Left lung (tissue), 14 donors: Measurements from ENCODE around the gene PGAM1. TPM values are rescaled to one million over a fixed set of nuclear protein-coding genes. Genes with fewer than 3 reads are reported as not detected.

Experiments
- ATAC-seq: fragments of 200-7000 bp; cut with Tn5 transposase; one replicate; pipeline ENCODE4 v1.9.1; 2020; ENCODE audit warnings: moderate library complexity
- DNase-seq, 4 donors: peaks; one replicate each; pipeline ENCODE4 v3.0.0-alpha.2; 2013 to 2020
- H3K27ac ChIP-seq, 2 donors: fragments of 200-600 bp; sonication (generic) in 1 of 2; one replicate each; pipeline versions ENCODE4 v1.5.0 to v1.8.0; 2020 to 2021
- H3K27me3 ChIP-seq, 2 donors: fragments of 200-600 bp; sonication (generic) in 1 of 2; one replicate each; pipeline versions ENCODE4 v1.5.0 to v1.8.0; 2020 to 2021
- H3K36me3 ChIP-seq, 2 donors: fragments of 200-600 bp; sonication (generic) in 1 of 2; one replicate each; pipeline versions ENCODE4 v1.5.0 to v1.8.0; 2020 to 2021
- H3K4me1 ChIP-seq, 2 donors: fragments of 200-600 bp; one replicate each; pipeline ENCODE4 v1.8.0; 2021
- H3K4me3 ChIP-seq, 2 donors: fragments of 200-600 bp; sonication (generic) in 1 of 2; one replicate each; pipeline versions ENCODE4 v1.5.0 to v1.8.0; 2020 to 2021; ENCODE audit warnings: mild to moderate bottlenecking in 1 of 2
- H3K9me3 ChIP-seq, 2 donors: fragments of 200-600 bp; sonication (generic) in 1 of 2; one replicate each; pipeline versions ENCODE4 v1.5.0 to v1.8.0; 2020 to 2021
- intact Hi-C, 2 donors: fragments of 100-400 bp; cut with DNase I; formaldehyde crosslinking; loops; one replicate each; pipeline versions ENCODE4 v1.11.2 to v1.14.2; 2022
- long read RNA-seq, 12 donors: library from polyadenylated mRNA in 2 of 12; unstranded in 2 of 12; transcript quantifications; one replicate each; pipeline ENCODE4 v2.0.0 and lab custom pipeline, GENCODE V29; 2019 to 2026
- polyA plus RNA-seq, 6 donors: library from polyadenylated mRNA; unstranded; fragments of 120-200 nt; gene quantifications; one replicate each; pipeline ENCODE4 v1.2.1, GENCODE V29; 2013; ENCODE audit not compliant: insufficient read length in 6 of 6
- total RNA-seq, 2 donors: library from RNA; stranded (reverse); fragmentation: NEBNext Ultra II Directional; extraction: Animal tissue kit (Norgen Biotek cat#: 25700); gene quantifications; one replicate each; pipeline ENCODE4 v1.2.1, GENCODE V29; 2021
- TF ChIP-seq, protein P1 (sequence below), 2 donors: fragments of 200-600 bp; sonication (generic) in 1 of 2; IDR thresholded peaks; one replicate each; pipeline versions ENCODE4 v1.5.0 to v1.8.0; 2021; ENCODE audit warnings: antibody characterized with exemption in 2 of 2
- donor health status: DM: no; HTN: yes; CAD: no.
- donor health status: DM: no; HTN: no; CAD: no.

The PGAM1 gene
- total RNA-seq: 100 to 1,000 TPM; 209 to 236 TPM
- 100 to 1,000 TPM; 155 to 173 (median 163) TPM for polyA plus RNA-seq
- long read RNA-seq, donor 1, transcript PGAM1-201 (4 exons, 1,830 nt): major isoform, 112 of 130 reads
- long read RNA-seq, donor 1, partial matches to known transcripts: 18 of 130 reads
- long read RNA-seq, donor 1, other reads (novel, unspliced or antisense): 0 of 130 reads
- long read RNA-seq, donor 2, transcript PGAM1-201 (4 exons, 1,830 nt): major isoform, 103 of 128 reads
- long read RNA-seq, donor 2, partial matches to known transcripts: 25 of 128 reads
- long read RNA-seq, donor 2, other reads (novel, unspliced or antisense): 0 of 128 reads
- long read RNA-seq, donor 3, transcript PGAM1-201 (4 exons, 1,830 nt): major isoform, 79 of 79 reads
- long read RNA-seq, donor 3, partial matches to known transcripts: 0 of 79 reads
- long read RNA-seq, donor 3, other reads (novel, unspliced or antisense): 0 of 79 reads
- long read RNA-seq, donor 4, transcript PGAM1-201 (4 exons, 1,830 nt): major isoform, 210 of 220 reads
- long read RNA-seq, donor 4, partial matches to known transcripts: 7 of 220 reads
- long read RNA-seq, donor 4, other reads (novel, unspliced or antisense): 3 of 220 reads
- long read RNA-seq, donor 5, transcript PGAM1-201 (4 exons, 1,830 nt): major isoform, 100 of 158 reads
- long read RNA-seq, donor 5, partial matches to known transcripts: 33 of 158 reads
- long read RNA-seq, donor 5, other reads (novel, unspliced or antisense): 25 of 158 reads
- long read RNA-seq, donor 6, transcript PGAM1-201 (4 exons, 1,830 nt): major isoform, 97 of 135 reads
- long read RNA-seq, donor 6, partial matches to known transcripts: 13 of 135 reads
- long read RNA-seq, donor 6, other reads (novel, unspliced or antisense): 25 of 135 reads
- long read RNA-seq, donor 7, transcript PGAM1-201 (4 exons, 1,830 nt): major isoform, 43 of 48 reads
- long read RNA-seq, donor 7, partial matches to known transcripts: 5 of 48 reads
- long read RNA-seq, donor 7, other reads (novel, unspliced or antisense): 0 of 48 reads
- long read RNA-seq, donor 8, transcript PGAM1-201 (4 exons, 1,830 nt): major isoform, 84 of 84 reads
- long read RNA-seq, donor 8, partial matches to known transcripts: 0 of 84 reads
- long read RNA-seq, donor 8, other reads (novel, unspliced or antisense): 0 of 84 reads
- long read RNA-seq, donor 9, partial matches to known transcripts: 0 of 1 reads
- long read RNA-seq, donor 9, other reads (novel, unspliced or antisense): 0 of 1 reads
- long read RNA-seq, donor 10, transcript PGAM1-201 (4 exons, 1,830 nt): major isoform, 334 of 351 reads
- long read RNA-seq, donor 10, partial matches to known transcripts: 11 of 351 reads
- long read RNA-seq, donor 10, other reads (novel, unspliced or antisense): 6 of 351 reads
- long read RNA-seq, donor 11, transcript PGAM1-201 (4 exons, 1,830 nt): major isoform, 210 of 251 reads
- long read RNA-seq, donor 11, partial matches to known transcripts: 41 of 251 reads
- long read RNA-seq, donor 11, other reads (novel, unspliced or antisense): 0 of 251 reads
- long read RNA-seq, donor 12, transcript PGAM1-201 (4 exons, 1,830 nt): major isoform, 52 of 79 reads
- long read RNA-seq, donor 12, partial matches to known transcripts: 5 of 79 reads
- long read RNA-seq, donor 12, other reads (novel, unspliced or antisense): 21 of 79 reads

DNA sequence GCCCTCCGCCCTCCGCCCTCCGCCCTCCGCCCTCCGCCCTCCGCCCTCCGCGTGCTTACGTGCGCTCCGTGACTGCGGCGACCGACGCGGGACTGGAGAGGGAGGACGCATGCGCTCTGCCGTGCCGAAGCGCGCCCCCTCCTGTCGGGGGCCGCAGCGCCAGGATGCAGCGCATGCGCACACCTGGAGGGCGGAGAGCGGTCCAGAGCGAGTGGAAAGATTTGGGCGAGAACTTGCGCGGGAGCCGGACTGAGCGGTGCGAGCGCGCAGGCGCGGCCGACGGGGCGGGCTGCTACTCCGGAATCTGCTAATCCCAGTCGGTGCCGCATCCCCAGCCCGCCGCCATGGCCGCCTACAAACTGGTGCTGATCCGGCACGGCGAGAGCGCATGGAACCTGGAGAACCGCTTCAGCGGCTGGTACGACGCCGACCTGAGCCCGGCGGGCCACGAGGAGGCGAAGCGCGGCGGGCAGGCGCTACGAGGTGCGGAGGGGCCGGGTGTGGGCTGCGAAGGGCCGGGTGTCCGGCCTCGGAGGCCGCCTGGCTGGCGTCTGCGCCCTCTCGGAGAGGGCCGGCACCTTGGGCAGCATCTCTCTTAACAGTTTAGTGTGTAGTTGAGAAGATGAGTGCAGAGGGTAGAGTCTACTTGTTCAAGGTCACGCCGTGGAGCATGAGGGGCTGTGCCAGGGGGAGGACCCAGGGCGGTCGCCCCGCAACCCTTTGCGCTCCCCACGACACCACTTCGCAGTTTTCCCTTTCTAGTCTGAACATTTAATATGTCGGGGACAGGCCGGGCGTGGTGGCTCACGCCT is at the start of gene PGAM1:
Gene PGAM1, plus strand, starts transcription at position 228 of the 812 bp plus-strand sequence. Its CDS starts 117 bp downstream, at position 345.
- TF ChIP-seq, protein P1, sequence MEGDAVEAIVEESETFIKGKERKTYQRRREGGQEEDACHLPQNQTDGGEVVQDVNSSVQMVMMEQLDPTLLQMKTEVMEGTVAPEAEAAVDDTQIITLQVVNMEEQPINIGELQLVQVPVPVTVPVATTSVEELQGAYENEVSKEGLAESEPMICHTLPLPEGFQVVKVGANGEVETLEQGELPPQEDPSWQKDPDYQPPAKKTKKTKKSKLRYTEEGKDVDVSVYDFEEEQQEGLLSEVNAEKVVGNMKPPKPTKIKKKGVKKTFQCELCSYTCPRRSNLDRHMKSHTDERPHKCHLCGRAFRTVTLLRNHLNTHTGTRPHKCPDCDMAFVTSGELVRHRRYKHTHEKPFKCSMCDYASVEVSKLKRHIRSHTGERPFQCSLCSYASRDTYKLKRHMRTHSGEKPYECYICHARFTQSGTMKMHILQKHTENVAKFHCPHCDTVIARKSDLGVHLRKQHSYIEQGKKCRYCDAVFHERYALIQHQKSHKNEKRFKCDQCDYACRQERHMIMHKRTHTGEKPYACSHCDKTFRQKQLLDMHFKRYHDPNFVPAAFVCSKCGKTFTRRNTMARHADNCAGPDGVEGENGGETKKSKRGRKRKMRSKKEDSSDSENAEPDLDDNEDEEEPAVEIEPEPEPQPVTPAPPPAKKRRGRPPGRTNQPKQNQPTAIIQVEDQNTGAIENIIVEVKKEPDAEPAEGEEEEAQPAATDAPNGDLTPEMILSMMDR (IDR thresholded peaks at IDR 0.05): peak; percentile 25 to 56
- no peaks in the 10 kb centered on the region for H3K9me3 ChIP-seq
- peaks cover 19 to 74% of the 10 kb centered on the region in 2 donors for H3K4me1 ChIP-seq
- peaks cover 0 to 22% of the 10 kb centered on the region in 2 donors for H3K36me3 ChIP-seq
- peak within 1 kb of the TSS; percentile 93 to 94 for H3K27ac ChIP-seq
- H3K27me3 ChIP-seq: no peaks in the 10 kb centered on the region
- DNase-seq (peak; percentile 96 to 99 (median 97)), ATAC-seq (peak; percentile 92)
- intact Hi-C loops: no loop called here
- H3K4me3 ChIP-seq: peak within 1 kb of the TSS; percentile 93 to 98

DNA sequence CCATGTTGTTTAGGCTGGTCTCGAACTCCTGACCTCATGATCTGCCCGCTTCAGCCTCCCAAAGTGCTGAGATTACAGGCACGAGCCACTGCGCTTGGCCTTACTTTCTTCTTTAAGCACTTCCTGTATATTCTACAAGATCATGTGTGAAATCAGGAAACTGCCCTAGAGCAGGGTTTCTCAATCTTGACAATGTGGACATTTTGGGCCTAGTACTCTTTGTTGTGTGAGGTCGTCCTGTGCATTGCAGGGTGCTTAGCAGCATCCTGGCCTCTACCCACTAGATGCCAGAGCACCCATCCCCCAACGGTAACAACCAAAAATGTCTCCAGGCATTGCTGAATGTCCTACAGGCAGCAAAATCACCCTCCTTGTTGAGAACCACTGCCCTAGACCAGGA is 49.6 kb upstream of the PGAM1 start:
- H3K27me3 ChIP-seq: no peaks in the 10 kb centered on the region
- peaks cover 0 to 50% of the 10 kb centered on the region in 2 donors for H3K4me1 ChIP-seq
- no peak overlapping the region for H3K4me3 ChIP-seq
- intact Hi-C loops: no loop called here
- no peaks in the 10 kb centered on the region for H3K9me3 ChIP-seq
- DNase-seq: no peak
- H3K27ac ChIP-seq: peak overlapping the region in 1 of 2 donors; percentile 88
- TF ChIP-seq, protein P1 (IDR thresholded peaks at IDR 0.05): peak in 1 of 2 donors; percentile 15
- no peak for ATAC-seq
- peaks cover 0 to 98% of the 10 kb centered on the region in 2 donors for H3K36me3 ChIP-seq

DNA sequence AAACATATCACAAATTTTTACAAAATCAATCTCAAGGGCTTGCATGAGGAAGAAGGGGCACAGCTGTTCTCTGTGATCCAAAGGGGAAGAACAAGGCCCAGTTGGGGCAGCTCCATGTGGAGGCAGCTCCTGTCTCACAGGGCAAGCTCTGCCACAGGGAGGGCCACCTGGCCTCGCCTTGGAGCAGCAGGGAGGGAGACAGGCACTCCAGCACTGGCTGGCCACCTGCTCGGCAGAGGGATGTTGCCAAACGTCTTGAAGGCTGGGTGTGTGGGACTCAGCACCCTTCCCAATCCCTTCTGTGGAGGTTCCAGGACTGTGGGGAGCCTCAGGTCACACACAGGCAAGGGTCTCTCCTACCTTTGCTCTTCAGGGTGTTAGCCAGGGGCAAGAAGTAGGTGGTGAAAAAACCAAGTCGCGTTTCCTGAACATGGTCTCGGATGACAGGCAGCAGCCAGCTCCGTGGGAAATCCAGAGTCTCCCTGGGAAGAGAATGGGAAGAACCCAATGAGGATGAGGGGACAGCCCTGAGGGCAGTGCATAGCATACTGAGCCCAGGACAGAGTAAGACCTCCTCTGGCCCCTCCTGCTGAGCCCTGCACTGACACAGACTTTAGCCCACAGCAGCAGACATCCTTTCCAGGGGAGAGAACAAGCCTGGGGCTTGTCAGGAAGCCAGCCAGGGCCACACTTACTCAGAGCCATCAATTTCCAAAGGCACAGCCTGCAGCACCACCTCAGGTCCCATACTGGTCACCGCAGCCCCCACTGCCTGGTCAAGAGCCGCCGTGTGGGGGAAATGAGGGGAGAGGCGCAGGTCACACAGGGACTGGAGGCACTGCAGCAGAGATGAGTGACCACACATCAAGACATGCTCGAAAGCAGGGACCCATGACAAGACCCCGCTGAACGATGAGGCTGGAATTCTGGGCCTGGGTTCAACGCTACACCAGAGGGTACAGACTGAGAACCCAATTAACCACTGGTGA is 46.8 kb upstream of the PGAM1 start:
- H3K9me3 ChIP-seq: no peaks in the 10 kb centered on the region
- peak in 1 of 4 donors; percentile 57 for DNase-seq
- H3K27me3 ChIP-seq: no peaks in the 10 kb centered on the region
- H3K4me3 ChIP-seq: no peak overlapping the region
- TF ChIP-seq, protein P1 (IDR thresholded peaks at IDR 0.05): no peak
- no peak for ATAC-seq
- no peak overlapping the region for H3K27ac ChIP-seq
- peaks cover 0 to 93% of the 10 kb centered on the region in 2 donors for H3K36me3 ChIP-seq
- intact Hi-C loops: no loop called here
- H3K4me1 ChIP-seq: peaks cover 0 to 23% of the 10 kb centered on the region in 2 donors
